GM12865 (cell line): ENCODE data around the gene ADAM23.

Experiments
- DNase-seq: peaks from one replicate; pipeline ENCODE4 v3.0.0; 2010; ENCODE audit warnings: low read depth
- H3K4me3 ChIP-seq: 2 replicates; pipeline ENCODE4 v1.5.1; 2011; ENCODE audit warnings: mild to moderate bottlenecking, low read depth, low read length, control low read depth
- CTCF ChIP-seq: IDR thresholded peaks from 2 replicates; pipeline ENCODE4 v1.5.1; 2011; ENCODE audit warnings: low read length, control low read depth, low read depth, inconsistent platforms; ENCODE audit not compliant: insufficient read depth; ENCODE audit errors: missing control alignments

ADAM23 gene

GRCh38 chr2:206615417-206616089 is 172.2 kb downstream of the ADAM23 start:
- TF ChIP-seq CTCF = no peak
- DNase-seq = no peak
- no peak overlapping the region for H3K4me3 ChIP-seq

DNA sequence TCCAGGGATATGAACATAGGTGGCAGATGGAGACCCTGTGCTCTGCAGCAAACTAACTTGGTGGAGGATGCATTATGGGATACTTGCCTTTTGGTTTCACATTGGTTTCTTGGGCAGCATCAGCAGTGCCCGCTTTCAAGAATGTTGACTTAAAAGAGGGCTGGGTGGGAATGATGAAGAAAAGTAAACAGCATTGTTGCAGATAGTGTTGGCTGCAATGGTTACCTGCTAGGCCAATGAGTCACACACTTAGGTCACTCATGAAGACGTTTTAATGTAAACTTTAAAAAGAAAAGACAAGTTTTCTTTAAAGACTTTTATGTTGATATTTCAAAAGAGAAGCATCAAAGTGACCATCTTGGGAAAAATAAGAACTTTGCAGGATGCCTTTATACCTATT is 172.8 kb downstream of the ADAM23 start:
- TF ChIP-seq CTCF = no peak
- DNase-seq = no peak

GRCh38 chr2:206619011-206619410 is 175.7 kb downstream of the ADAM23 start:
- no peak for DNase-seq
- H3K4me3 ChIP-seq = no peak overlapping the region
- TF ChIP-seq CTCF = no peak

More for the DNA sequence above, 172.8 kb downstream of the ADAM23 start:
- no peak overlapping the region for H3K4me3 ChIP-seq

GRCh38 chr2:206626108-206626507 is 182.8 kb downstream of the ADAM23 start:
- no peak overlapping the region for H3K4me3 ChIP-seq
- TF ChIP-seq CTCF = no peak
- no peak for DNase-seq

DNA sequence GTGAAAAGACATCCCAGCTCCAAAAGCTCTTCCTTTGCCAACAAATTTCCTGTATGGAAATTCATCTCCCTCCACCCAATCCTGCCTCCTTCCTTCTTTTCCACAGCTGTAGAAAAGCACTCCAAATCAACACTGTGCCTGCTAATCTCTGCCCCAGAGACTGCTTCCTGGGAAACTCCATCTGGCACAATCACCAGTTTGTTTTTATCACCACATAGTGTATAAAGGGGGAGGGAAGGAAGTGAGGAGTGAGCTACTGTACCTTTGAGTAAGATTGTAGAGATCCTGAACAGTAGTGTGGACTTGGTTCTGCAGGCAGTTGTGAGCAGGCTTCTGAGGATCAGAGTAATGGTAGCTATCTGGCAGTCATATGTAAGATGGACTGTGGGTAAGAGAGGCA is 184.3 kb downstream of the ADAM23 start:
- no peak overlapping the region for H3K4me3 ChIP-seq
- no peak for TF ChIP-seq CTCF
- no peak for DNase-seq

GRCh38 chr2:206631340-206631739 is 188.0 kb downstream of the ADAM23 start:
- TF ChIP-seq CTCF = no peak
- no peak for DNase-seq
- no peak overlapping the region for H3K4me3 ChIP-seq

GRCh38 chr2:206635015-206635414 is 191.7 kb downstream of the ADAM23 start:
- DNase-seq = no peak
- no peak for TF ChIP-seq CTCF
- H3K4me3 ChIP-seq = no peak overlapping the region
